Smooth muscle cell (in vitro differentiated cells): ENCODE measurements around the gene GRIK2. TPM values are rescaled to one million over a fixed set of nuclear protein-coding genes. Genes with fewer than 3 reads are reported as not detected.

Experiments used
- DNase-seq: peaks from one replicate; lab custom pipeline; 2025; ENCODE audit not compliant: unreplicated experiment; lab: John Stamatoyannopoulos, UW
- H2AFZ ChIP-seq: fragments of 200-600 bp; sonication (generic); 2 replicates; pipeline ENCODE4 v1.6.0; 2016; ENCODE audit warnings: antibody characterized with exemption, low read depth, mild to moderate bottlenecking
- H3F3A ChIP-seq: fragments of 200-600 bp; sonication (generic); 2 replicates; pipeline ENCODE4 v1.6.0; 2017; ENCODE audit warnings: antibody characterized with exemption, low read depth
- H3K27ac ChIP-seq: fragments of 200-600 bp; sonication (generic); 2 replicates; pipeline ENCODE4 v1.5.1; 2016; ENCODE audit warnings: low read depth, mild to moderate bottlenecking
- H3K27me3 ChIP-seq: fragments of 200-600 bp; sonication (generic); 2 replicates; pipeline ENCODE4 v1.6.1; 2016; ENCODE audit warnings: low read depth, mild to moderate bottlenecking
- H3K36me3 ChIP-seq: fragments of 200-600 bp; sonication (generic); 2 replicates; pipeline ENCODE4 v1.5.1; 2016; ENCODE audit warnings: low read depth
- H3K4me1 ChIP-seq: fragments of 200-600 bp; sonication (generic); 2 replicates; pipeline ENCODE4 v1.5.1; 2016; ENCODE audit warnings: low read depth
- H3K4me2 ChIP-seq: fragments of 200-600 bp; sonication (generic); 2 replicates; pipeline ENCODE4 v1.6.0; 2016; ENCODE audit warnings: mild to moderate bottlenecking
- H3K4me3 ChIP-seq: fragments of 200-600 bp; sonication (generic); 2 replicates; pipeline ENCODE4 v1.5.1; 2016; ENCODE audit warnings: mild to moderate bottlenecking
- H3K79me2 ChIP-seq: fragments of 200-600 bp; sonication (generic); 2 replicates; pipeline ENCODE4 v1.6.0; 2016; ENCODE audit warnings: low read depth, mild to moderate bottlenecking
- H3K9ac ChIP-seq: fragments of 200-600 bp; sonication (generic); 2 replicates; pipeline ENCODE4 v1.6.0; 2016; ENCODE audit warnings: low read depth
- H3K9me3 ChIP-seq: fragments of 200-600 bp; sonication (generic); replicated peaks from 2 replicates; pipeline ENCODE4 v1.5.1; 2016; ENCODE audit warnings: low read depth
- H4K20me1 ChIP-seq: fragments of 200-600 bp; sonication (generic); 2 replicates; pipeline ENCODE4 v1.6.0; 2016; ENCODE audit warnings: low read depth
- WGBS: methylation state at CpG from one replicate; pipeline ENCODE4 v1.1.7; 2016; ENCODE audit warnings: low lambda C conversion rate; 5-methylcytosine and 5-hydroxymethylcytosine counted together
- polyA plus RNA-seq: library from polyadenylated mRNA; unstranded; fragments of >200 nt; fragmentation: Nextera tagmentation; extraction: Ambion mirVana; gene quantifications from 2 replicates; pipeline ENCODE4 v1.2.1, GENCODE V29; 2016
- total RNA-seq: library from RNA; depleted of rRNA; stranded (reverse); fragments of >200 nt; gene quantifications from 2 replicates; pipeline ENCODE4 v1.2.3, GENCODE V29; 2014
- TF ChIP-seq, protein P1 (sequence below): fragments of 200-600 bp; sonication (generic); IDR thresholded peaks from 2 replicates; pipeline ENCODE4 v1.5.1; 2017; ENCODE audit warnings: borderline replicate concordance, mild to moderate bottlenecking, antibody characterized with exemption; ENCODE audit not compliant: insufficient read depth, poor library complexity, severe bottlenecking

Gene GRIK2
- total and polyA plus RNA-seq, 2 experiments from 2014 or later, result 10.0 to 23.6 TPM

DNA sequence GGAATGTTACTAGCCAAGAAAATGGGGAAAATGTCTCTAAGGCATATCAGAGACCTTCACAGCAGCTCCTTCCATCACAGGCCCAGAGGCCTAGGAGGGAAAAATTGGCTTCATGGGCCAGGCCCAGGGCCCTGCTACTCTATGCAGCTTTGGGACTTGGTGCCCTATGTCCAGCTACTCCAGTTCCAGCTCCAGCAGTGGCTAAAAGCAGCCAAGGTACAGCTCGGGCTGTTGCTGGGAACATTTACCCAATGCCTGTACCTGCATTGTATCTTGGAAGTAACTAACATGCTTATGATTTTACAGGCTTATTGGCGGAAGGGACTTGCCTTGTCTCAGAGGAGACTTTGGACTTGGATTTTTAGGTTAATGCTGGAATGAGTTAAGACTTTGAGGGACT lies 390.6 kb downstream of the GRIK2 start:
- H3K9me3 ChIP-seq, result no peaks in the 10 kb centered on the region
- H2AFZ ChIP-seq, result no peak overlapping the region
- TF ChIP-seq, protein P1, sequence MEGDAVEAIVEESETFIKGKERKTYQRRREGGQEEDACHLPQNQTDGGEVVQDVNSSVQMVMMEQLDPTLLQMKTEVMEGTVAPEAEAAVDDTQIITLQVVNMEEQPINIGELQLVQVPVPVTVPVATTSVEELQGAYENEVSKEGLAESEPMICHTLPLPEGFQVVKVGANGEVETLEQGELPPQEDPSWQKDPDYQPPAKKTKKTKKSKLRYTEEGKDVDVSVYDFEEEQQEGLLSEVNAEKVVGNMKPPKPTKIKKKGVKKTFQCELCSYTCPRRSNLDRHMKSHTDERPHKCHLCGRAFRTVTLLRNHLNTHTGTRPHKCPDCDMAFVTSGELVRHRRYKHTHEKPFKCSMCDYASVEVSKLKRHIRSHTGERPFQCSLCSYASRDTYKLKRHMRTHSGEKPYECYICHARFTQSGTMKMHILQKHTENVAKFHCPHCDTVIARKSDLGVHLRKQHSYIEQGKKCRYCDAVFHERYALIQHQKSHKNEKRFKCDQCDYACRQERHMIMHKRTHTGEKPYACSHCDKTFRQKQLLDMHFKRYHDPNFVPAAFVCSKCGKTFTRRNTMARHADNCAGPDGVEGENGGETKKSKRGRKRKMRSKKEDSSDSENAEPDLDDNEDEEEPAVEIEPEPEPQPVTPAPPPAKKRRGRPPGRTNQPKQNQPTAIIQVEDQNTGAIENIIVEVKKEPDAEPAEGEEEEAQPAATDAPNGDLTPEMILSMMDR, result no peak
- H3K9ac ChIP-seq, result no peak overlapping the region
- H3K4me2 ChIP-seq, result no peak overlapping the region
- no peak for DNase-seq
- no peaks in the 10 kb centered on the region for H3K36me3 ChIP-seq
- no peaks in the 10 kb centered on the region for H3K4me1 ChIP-seq
- WGBS, result 83% methylated on average over 2 of the region's 2 CpGs
- H3F3A ChIP-seq, result no peaks in the 10 kb centered on the region
- no peaks in the 10 kb centered on the region for H4K20me1 ChIP-seq
- no peak overlapping the region for H3K4me3 ChIP-seq
- no peaks in the 10 kb centered on the region for H3K27me3 ChIP-seq
- H3K27ac ChIP-seq, result no peak overlapping the region
- no peaks in the 10 kb centered on the region for H3K79me2 ChIP-seq

DNA sequence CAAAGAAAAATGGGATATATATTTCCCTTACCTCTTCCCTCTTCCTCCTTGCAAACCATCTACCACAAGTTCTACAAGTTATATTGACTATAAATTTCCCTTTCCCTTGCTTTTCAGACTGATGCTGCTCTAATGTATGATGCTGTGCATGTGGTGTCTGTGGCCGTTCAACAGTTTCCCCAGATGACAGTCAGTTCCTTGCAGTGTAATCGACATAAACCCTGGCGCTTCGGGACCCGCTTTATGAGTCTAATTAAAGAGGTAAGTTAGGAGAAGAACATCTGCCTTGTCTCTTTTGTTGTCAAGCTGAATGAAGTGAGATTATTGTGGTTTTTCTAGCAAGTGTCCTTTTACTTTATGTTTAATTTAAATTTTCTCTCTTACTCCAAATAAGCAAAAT lies 406.0 kb downstream of the GRIK2 start:
- TF ChIP-seq, protein P1, result no peak
- Histone ChIP-seq H3K4me3 (no peak overlapping the region), H3K27me3 (no peaks in the 10 kb centered on the region), H3K4me2 (no peak overlapping the region), H2AFZ (no peak overlapping the region), H3K4me1 (peaks cover 16% of the 10 kb centered on the region), H3K36me3 (no peaks in the 10 kb centered on the region), H3K9ac (no peak overlapping the region), H3K9me3 (no peaks in the 10 kb centered on the region), H3F3A (peaks cover 3% of the 10 kb centered on the region), H3K79me2 (no peaks in the 10 kb centered on the region), H3K27ac (no peak overlapping the region), H4K20me1 (no peaks in the 10 kb centered on the region)
- WGBS, result 92% methylated on average over 5 of the region's 5 CpGs
- DNase-seq, result no peak

DNA sequence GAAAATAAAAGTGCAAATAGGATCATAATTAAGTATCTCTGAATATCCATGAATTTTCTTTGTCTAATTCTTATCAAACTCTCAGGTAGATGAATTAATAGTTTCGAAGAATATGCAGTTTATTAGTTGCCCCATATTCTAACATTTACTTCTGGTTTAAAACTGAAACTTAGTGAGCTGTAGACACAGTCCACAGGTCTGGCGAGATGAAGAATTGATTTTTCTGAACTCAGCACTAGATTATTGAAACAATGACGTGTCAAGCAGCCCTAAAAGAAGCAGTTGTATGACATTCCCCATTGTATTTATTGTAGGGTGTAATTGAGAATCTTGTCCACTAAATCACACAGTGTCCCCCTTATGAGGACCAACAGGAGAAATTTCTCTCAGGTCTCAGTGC lies 407.1 kb downstream of the GRIK2 start:
- Histone ChIP-seq H3K4me1 (peaks cover 16% of the 10 kb centered on the region), H3K27ac (no peak overlapping the region), H3K79me2 (no peaks in the 10 kb centered on the region), H3K4me2 (no peak overlapping the region), H3K4me3 (no peak overlapping the region), H3F3A (peaks cover 3% of the 10 kb centered on the region), H4K20me1 (no peaks in the 10 kb centered on the region), H3K9me3 (no peaks in the 10 kb centered on the region), H3K27me3 (no peaks in the 10 kb centered on the region), H3K9ac (no peak overlapping the region), H2AFZ (peak overlapping the region; percentile 7), H3K36me3 (no peaks in the 10 kb centered on the region)
- 93% methylated on average over 3 of the region's 3 CpGs for WGBS
- no peak for DNase-seq
- TF ChIP-seq, protein P1, result no peak

DNA sequence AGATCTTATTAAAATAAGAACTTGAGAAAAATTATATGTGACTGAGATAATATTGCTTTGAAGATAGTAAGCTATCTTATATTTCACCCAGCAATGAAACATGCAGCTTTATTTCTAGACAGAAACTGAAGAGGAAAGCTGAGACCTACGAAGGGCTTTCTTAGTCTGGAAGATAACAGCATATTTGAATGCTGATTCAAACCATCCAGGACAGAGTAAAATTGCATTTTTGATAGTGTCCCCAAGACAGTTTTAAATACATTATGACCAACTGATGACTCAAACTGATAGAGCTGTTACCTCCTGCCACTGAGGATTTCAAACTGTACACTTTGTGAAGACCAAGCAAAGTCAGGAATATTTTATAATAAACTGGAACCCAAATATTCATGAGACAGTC lies 409.6 kb downstream of the GRIK2 start:
- no peaks in the 10 kb centered on the region for H4K20me1 ChIP-seq
- H3K9me3 ChIP-seq, result no peaks in the 10 kb centered on the region
- peak overlapping the region; percentile 9 for H3K9ac ChIP-seq
- peaks cover 16% of the 10 kb centered on the region for H3K4me1 ChIP-seq
- 14% methylated on average over 1 of the region's 1 CpG for WGBS
- TF ChIP-seq, protein P1, result no peak
- no peaks in the 10 kb centered on the region for H3K79me2 ChIP-seq
- no peaks in the 10 kb centered on the region for H3K36me3 ChIP-seq
- H3F3A ChIP-seq, result peaks cover 8% of the 10 kb centered on the region
- H3K4me2 ChIP-seq, result peak overlapping the region; percentile 72
- H3K27me3 ChIP-seq, result no peaks in the 10 kb centered on the region
- H3K4me3 ChIP-seq, result no peak overlapping the region
- no peak overlapping the region for H2AFZ ChIP-seq
- H3K27ac ChIP-seq, result peak overlapping the region; percentile 90
- no peak for DNase-seq
